Upper lobe of left lung (tissue), 4 donors: ENCODE results near the gene GSG1L2.

Experiments used
- CTCF ChIP-seq, 6 experiments: fragments of 450-650 bp in 4 of 6; fragments of 200-600 bp in 2 of 6; sonication (generic) in 2 of 6; IDR thresholded peaks; one replicate each; pipeline ENCODE4 v1.5.1; 2016 to 2019; ENCODE audit warnings: antibody characterized with exemption in 6 of 6
- EP300 ChIP-seq, 4 donors: sonication (generic); formaldehyde crosslinking; IDR thresholded peaks; one replicate each; pipeline ENCODE4 v1.5.1; 2017; ENCODE audit warnings: antibody characterized with exemption in 4 of 4, control low read depth in 2 of 4
- POLR2A ChIP-seq, 4 donors: fragments of 450-650 bp; IDR thresholded peaks; one replicate each; pipeline ENCODE4 v1.5.1; 2016 to 2017; ENCODE audit warnings: antibody characterized with exemption in 4 of 4, mild to moderate bottlenecking in 2 of 4
- POLR2AphosphoS5 ChIP-seq, 2 donors: sonication (generic); formaldehyde crosslinking; IDR thresholded peaks; one replicate each; pipeline ENCODE4 v1.5.1; 2017; ENCODE audit warnings: antibody characterized with exemption in 2 of 2

DNA sequence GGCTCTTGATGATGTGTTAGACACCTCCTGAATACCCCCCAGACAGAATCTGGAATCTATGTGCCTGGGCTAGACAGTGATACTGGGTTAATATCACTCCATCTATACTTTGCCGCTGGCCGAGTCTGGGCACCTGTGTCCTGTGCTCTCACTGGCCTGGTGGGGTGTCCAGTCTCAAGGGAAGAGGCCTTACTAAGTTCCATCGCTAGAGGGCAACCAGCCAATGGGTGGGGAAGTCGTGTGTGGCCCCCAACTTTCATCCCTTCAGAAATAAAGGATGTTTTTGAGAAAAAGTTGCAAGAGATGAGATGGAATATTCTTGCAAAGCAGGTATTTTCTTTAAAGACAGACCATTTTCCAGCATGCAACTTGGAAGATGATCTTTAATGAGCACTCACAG, 2.2 kb upstream of the GSG1L2 start:
- TF ChIP-seq CTCF (IDR thresholded peaks at IDR 0.05): no peak
- no peak for TF ChIP-seq POLR2A (IDR thresholded peaks at IDR 0.05)
- no peak for TF ChIP-seq POLR2AphosphoS5 (IDR thresholded peaks at IDR 0.05)
- TF ChIP-seq EP300 (IDR thresholded peaks at IDR 0.05): no peak
